Endothelial cell of umbilical vein (primary cell): ENCODE data around the gene THOP1.

Experiments
- CTCF ChIP-seq, 2 donors: IDR thresholded peaks; 1 replicate in 1 of 2; 2 replicates in 1 of 2; pipeline ENCODE4 v1.5.1; 2011; ENCODE audit warnings: low read length in 2 of 2, mild to moderate bottlenecking in 2 of 2, moderate library complexity in 2 of 2, control low read depth in 1 of 2, inconsistent platforms in 1 of 2, low read depth in 1 of 2; ENCODE audit not compliant: insufficient read depth in 1 of 2; ENCODE audit errors: extremely low read depth in 1 of 2
- POLR2A ChIP-seq: IDR thresholded peaks from 2 replicates; pipeline ENCODE4 v1.6.1; 2012; ENCODE audit warnings: low read depth, mild to moderate bottlenecking, control low read depth, low read length

- TF ChIP-seq CTCF (IDR thresholded peaks at IDR 0.05; ENCODE audit: extremely low read depth in 1 of 2, insufficient read depth in 1 of 2, low read depth in 1 of 2, low read length in 2 of 2) (no peak), POLR2A (no peak)
Observed at GRCh38 chr19:2793577-2793976, 8.3 kb downstream of the THOP1 start.
